Mesothelial cell of epicardium (in vitro differentiated cells): ENCODE data around the gene BRAT1. TPM values are rescaled to one million over a fixed set of nuclear protein-coding genes. Genes with fewer than 3 reads are reported as not detected.

Experiments used
- DNase-seq, 2 experiments: peaks; one replicate each; pipeline ENCODE4 v3.0.0; 2021; ENCODE audit warnings: low spot score in 2 of 2; ENCODE audit not compliant: unreplicated experiment in 2 of 2
- H3K27ac Mint-ChIP-seq: 2 replicates; pipeline ENCODE4 v1.8.0; 2021; ENCODE audit warnings: mixed read lengths
- H3K27me3 Mint-ChIP-seq: 2 replicates; pipeline ENCODE4 v1.8.0; 2021; ENCODE audit warnings: low read depth, mixed read lengths
- H3K36me3 Mint-ChIP-seq: 2 replicates; pipeline ENCODE4 v1.8.0; 2021; ENCODE audit warnings: mixed read lengths
- H3K4me1 Mint-ChIP-seq: 2 replicates; pipeline ENCODE4 v1.8.0; 2021; ENCODE audit warnings: mixed read lengths
- H3K4me3 Mint-ChIP-seq: 2 replicates; pipeline ENCODE4 v1.8.0; 2021; ENCODE audit warnings: mild to moderate bottlenecking, moderate library complexity, mixed read lengths
- H3K9me3 Mint-ChIP-seq: 2 replicates; pipeline ENCODE4 v1.8.0; 2021; ENCODE audit warnings: mixed read lengths
- total RNA-seq: library from RNA; stranded (reverse); gene quantifications from 3 replicates; pipeline ENCODE4 v1.2.1, GENCODE V29; 2021
- TF ChIP-seq, protein P1 (sequence below): fragments of 200-600 bp; sonication (generic); IDR thresholded peaks from one replicate; pipeline ENCODE4 v1.5.0; 2021; ENCODE audit warnings: antibody characterized with exemption; ENCODE audit not compliant: unreplicated experiment

The BRAT1 gene
- total RNA-seq, 1 donor from 2014 or later: 47.6 TPM

DNA sequence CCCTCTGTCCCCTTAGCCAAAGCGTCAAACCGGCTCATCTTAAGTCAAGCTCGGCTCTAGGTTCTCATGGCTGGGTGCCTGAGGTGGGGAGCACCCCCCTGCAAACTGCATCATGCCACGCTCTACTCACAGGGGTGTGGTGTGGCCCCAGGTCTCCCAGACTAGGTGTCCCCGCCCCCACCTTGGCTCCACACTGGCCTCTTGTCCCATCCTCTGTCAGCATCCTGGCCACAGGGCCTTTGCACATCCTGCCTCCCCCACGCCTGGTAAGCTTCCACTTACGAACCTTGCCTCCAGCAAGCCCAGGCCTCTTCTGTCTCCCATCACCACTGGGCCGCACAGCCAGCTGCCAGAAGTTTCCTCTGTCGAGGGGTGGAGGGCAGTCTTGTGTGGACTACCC is 58.9 kb downstream of the BRAT1 start:
- Mint-ChIP-seq H3K27ac (no peak overlapping the region), H3K9me3 (no peaks in the 10 kb centered on the region), H3K4me1 (peaks cover 31% of the 10 kb centered on the region), H3K4me3 (no peak overlapping the region), H3K36me3 (no peaks in the 10 kb centered on the region), H3K27me3 (peaks cover 2% of the 10 kb centered on the region)
- TF ChIP-seq, protein P1, sequence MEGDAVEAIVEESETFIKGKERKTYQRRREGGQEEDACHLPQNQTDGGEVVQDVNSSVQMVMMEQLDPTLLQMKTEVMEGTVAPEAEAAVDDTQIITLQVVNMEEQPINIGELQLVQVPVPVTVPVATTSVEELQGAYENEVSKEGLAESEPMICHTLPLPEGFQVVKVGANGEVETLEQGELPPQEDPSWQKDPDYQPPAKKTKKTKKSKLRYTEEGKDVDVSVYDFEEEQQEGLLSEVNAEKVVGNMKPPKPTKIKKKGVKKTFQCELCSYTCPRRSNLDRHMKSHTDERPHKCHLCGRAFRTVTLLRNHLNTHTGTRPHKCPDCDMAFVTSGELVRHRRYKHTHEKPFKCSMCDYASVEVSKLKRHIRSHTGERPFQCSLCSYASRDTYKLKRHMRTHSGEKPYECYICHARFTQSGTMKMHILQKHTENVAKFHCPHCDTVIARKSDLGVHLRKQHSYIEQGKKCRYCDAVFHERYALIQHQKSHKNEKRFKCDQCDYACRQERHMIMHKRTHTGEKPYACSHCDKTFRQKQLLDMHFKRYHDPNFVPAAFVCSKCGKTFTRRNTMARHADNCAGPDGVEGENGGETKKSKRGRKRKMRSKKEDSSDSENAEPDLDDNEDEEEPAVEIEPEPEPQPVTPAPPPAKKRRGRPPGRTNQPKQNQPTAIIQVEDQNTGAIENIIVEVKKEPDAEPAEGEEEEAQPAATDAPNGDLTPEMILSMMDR: no peak
- DNase-seq: no peak

DNA sequence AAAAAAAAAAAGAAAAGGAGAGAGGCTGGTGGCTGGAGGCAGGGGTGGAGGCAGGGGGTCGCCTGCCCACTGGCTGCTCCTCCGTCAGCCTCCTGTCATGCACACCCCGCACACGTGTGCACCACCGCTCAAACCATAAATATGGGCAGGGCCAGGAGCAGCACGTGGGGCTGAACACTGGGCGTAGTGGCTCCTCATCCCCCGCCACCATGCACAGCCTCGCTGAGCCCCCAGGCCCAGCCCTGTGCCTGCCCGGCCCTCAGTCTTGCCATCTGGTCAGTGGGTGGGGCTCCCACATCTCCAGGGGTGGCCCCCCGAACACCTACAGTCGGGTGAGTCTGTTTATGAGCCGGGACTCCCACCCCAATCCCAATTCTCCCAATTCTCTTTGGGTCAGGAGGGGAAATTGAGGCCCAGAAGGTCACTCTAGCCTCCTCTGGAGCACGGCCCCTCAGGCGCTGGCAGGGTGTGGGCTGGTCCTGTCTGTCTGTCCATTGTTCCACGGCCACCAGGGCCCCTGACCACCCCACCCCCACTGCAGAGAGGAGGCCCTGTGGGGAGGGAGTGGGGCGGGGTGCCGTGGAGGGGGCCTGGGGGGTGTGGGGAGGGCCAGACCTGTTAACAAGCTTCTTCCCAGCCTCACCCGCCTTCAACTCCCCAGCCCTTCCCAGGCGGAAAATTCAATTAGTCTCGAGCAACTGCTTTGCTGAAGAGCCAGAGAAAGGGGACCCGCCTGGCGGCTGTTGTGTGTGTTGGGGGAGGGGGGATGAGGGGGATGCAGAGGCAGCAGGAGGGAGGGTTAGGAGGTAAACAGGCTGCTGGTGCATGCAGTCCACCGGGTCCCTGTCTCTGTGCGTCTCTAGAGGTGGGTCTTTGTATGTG is 59.7 kb downstream of the BRAT1 start:
- TF ChIP-seq, protein P1: no peak
- H3K4me3 Mint-ChIP-seq: no peak overlapping the region

DNA sequence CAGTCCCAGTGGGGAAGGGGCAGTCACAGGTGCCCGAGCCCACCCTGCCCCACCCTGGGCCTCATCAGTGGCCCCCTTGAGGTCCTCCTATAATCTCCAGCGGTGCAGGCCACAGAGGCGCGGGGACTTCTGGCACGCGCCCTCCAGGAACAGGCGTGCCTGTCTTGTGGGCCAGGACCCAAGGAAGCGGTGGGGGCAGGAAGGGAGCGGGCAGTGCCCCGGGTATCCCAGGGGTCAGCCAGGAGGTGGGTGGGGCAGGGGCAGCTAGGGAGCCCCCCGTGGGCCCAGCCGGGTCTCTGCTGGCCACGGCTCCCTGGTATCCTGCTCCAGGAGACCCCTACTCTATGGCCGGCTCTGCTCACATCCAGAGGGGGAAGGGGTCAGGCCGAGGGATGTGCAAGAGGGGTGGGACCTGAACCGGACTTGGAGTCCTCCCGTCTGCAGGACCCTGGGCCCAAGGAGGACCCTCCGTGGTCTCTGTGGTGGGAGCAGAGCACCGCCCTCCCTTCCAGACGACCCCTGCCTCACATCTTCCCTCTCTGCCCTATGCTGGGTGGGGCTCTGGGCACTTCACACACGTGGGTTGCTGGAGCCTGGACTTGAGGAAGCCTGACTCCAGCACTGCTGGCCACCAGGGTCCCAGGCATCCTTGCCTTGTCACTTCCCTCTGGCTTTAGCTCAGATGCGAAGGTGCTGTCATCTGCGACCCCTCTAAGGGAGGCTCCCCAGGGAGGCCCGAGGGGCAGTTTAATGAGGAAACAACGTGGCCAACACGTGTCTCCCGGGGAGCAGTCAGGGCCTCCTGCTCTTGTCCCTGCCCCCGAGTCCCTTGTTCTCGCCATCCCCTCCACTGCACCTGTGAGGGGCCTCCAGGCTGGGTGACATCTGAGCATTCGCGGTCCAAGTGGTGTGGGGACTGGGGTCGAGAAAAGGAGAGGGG is 60.9 kb downstream of the BRAT1 start:
- no peak overlapping the region for H3K27ac Mint-ChIP-seq
- no peak for DNase-seq
- H3K36me3 Mint-ChIP-seq: no peaks in the 10 kb centered on the region

More for the DNA sequence above, 59.7 kb downstream of the BRAT1 start:
- no peak overlapping the region for H3K27ac Mint-ChIP-seq
- no peak for DNase-seq
- peaks cover 2% of the 10 kb centered on the region for H3K27me3 Mint-ChIP-seq
- no peaks in the 10 kb centered on the region for H3K9me3 Mint-ChIP-seq
- no peaks in the 10 kb centered on the region for H3K36me3 Mint-ChIP-seq
- peaks cover 31% of the 10 kb centered on the region for H3K4me1 Mint-ChIP-seq

DNA sequence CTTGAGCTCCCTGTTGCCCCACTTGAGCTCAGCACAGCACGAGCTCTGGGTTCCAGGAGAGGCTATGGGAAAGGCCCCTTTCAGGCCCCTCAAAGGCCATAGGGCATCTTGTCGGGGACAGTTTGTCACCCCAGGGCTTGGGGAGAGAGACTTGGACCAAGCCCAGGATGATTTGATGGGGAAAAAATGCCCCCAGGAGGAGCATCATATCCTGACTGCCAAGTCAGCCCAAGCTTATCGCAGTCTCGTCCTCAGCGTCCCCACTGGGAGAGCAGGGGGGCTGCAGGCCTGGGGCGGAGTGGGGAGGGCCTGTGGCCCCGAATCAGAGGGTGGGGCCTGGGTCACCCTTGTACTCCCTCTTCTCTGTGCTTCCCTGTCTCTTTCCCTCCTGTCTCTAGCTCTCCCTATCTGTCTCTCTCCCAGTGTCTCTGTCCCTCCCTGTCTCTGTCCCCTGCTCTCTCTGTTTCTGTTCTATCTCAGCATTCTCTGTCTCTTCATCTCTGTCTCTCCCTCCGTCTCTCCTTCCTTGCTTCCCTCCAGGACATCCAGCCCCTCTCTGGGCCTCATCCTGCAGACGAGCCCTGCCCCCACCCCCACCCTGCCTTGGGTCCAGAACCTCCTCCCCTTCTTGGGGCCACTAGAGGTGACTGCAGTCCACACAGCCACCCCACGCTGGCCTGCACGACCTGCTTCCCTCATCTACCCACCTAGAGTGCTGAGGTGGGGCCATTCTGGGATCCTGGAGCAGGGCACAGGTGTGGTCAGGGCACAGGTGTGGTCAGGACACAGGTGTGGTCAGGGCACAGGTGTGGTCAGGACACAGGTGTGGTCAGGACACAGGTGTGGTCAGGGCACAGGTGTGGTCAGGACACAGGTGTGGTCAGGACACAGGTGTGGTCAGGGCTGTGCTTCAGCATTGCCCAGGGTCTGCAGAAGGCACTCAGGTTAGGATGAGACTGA is 61.8 kb downstream of the BRAT1 start:
- TF ChIP-seq, protein P1: no peak
- Mint-ChIP-seq H3K4me3 (no peak overlapping the region), H3K36me3 (no peaks in the 10 kb centered on the region), H3K27me3 (peaks cover 2% of the 10 kb centered on the region), H3K9me3 (no peaks in the 10 kb centered on the region), H3K27ac (no peak overlapping the region), H3K4me1 (peaks cover 25% of the 10 kb centered on the region)
- DNase-seq: no peak

More for the DNA sequence above, 60.9 kb downstream of the BRAT1 start:
- H3K4me1 Mint-ChIP-seq: peaks cover 31% of the 10 kb centered on the region
- H3K9me3 Mint-ChIP-seq: no peaks in the 10 kb centered on the region
- TF ChIP-seq, protein P1: no peak
- peaks cover 2% of the 10 kb centered on the region for H3K27me3 Mint-ChIP-seq
- no peak overlapping the region for H3K4me3 Mint-ChIP-seq

DNA sequence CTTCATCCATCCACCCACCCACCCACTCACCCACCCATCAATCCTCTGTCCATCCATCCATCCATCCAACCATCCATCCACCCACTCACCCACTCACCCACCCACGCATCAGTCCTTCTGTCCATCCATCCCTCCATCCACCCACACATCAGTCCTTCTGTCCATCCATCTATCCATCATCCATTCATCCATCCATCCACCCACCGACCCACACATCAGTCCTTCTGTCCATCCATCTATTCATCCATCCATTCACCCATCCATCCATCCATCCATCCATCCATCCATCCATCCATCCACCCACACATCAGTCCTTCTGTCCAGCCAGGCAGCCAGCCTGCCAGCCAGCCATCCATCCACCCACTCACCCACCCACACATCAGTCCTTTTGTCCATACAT is 63.3 kb downstream of the BRAT1 start:
- Mint-ChIP-seq H3K27ac (no peak overlapping the region), H3K4me3 (no peak overlapping the region), H3K27me3 (peaks cover 2% of the 10 kb centered on the region), H3K4me1 (peaks cover 15% of the 10 kb centered on the region), H3K36me3 (no peaks in the 10 kb centered on the region), H3K9me3 (no peaks in the 10 kb centered on the region)
- TF ChIP-seq, protein P1: no peak
- no peak for DNase-seq
